ACHN (cell line): ENCODE data around the gene PDE4D.

Source experiments
- DNase-seq: peaks from one replicate; pipeline ENCODE4 v3.0.0-alpha.2; 2015
- in situ Hi-C: cut with HindIII; loops from 2 replicates; pipeline ENCODE4 v1.10.0; 2017; ENCODE audit warnings: low sequenced_read_pairs, low pct_ligation_motif_present, low pct_unique_long_range_greater_than_20kb

The PDE4D gene

GRCh38 chr5:59197911-59198310, 695.6 kb downstream of the PDE4D start:
- no peak for DNase-seq
- in situ Hi-C loops, result no loop called here

- in situ Hi-C loops, result no loop called here
- DNase-seq, result peak; percentile 85
Observed at GRCh38 chr5:59193616-59194319, 699.8 kb downstream of the PDE4D start.

GRCh38 chr5:59190746-59191145, 702.8 kb downstream of the PDE4D start:
- in situ Hi-C loops, result no loop called here
- peak; percentile 32 for DNase-seq

GRCh38 chr5:59189472-59190244, 703.9 kb downstream of the PDE4D start:
- in situ Hi-C loops, result no loop called here
- DNase-seq, result no peak

- in situ Hi-C loops, result no loop called here
- DNase-seq, result peak; percentile 72
Observed at GRCh38 chr5:59188419-59189225, 704.9 kb downstream of the PDE4D start.

- DNase-seq, result no peak
- in situ Hi-C loops, result no loop called here
Observed at GRCh38 chr5:59187857-59188256, 705.7 kb downstream of the PDE4D start.

GRCh38 chr5:59186623-59187022, 706.9 kb downstream of the PDE4D start:
- in situ Hi-C loops, result no loop called here
- DNase-seq, result no peak

GRCh38 chr5:59185757-59186385, 707.7 kb downstream of the PDE4D start:
- no peak for DNase-seq
- in situ Hi-C loops, result no loop called here

GRCh38 chr5:59184769-59185168, 708.8 kb downstream of the PDE4D start:
- in situ Hi-C loops, result no loop called here
- DNase-seq, result no peak

- in situ Hi-C loops, result no loop called here
- DNase-seq, result no peak
Observed at GRCh38 chr5:59182760-59183159, 710.8 kb downstream of the PDE4D start.

GRCh38 chr5:59180515-59180914, 713.0 kb downstream of the PDE4D start:
- no peak for DNase-seq
- in situ Hi-C loops, result no loop called here

GRCh38 chr5:59179704-59180103, 713.8 kb downstream of the PDE4D start:
- in situ Hi-C loops, result no loop called here
- no peak for DNase-seq

GRCh38 chr5:59178482-59178881, 715.0 kb downstream of the PDE4D start:
- in situ Hi-C loops, result no loop called here
- DNase-seq, result no peak

GRCh38 chr5:59178071-59178470, 715.5 kb downstream of the PDE4D start:
- DNase-seq, result no peak
- in situ Hi-C loops, result no loop called here

- in situ Hi-C loops, result no loop called here
- no peak for DNase-seq
Observed at GRCh38 chr5:59177644-59178043, 715.9 kb downstream of the PDE4D start.

GRCh38 chr5:59174248-59174844, 719.2 kb downstream of the PDE4D start:
- peak; percentile 63 for DNase-seq

GRCh38 chr5:59173578-59173977, 719.9 kb downstream of the PDE4D start:
- no peak for DNase-seq
- in situ Hi-C loops, result no loop called here

More at GRCh38 chr5:59174248-59174844, 719.2 kb downstream of the PDE4D start:
- in situ Hi-C loops, result no loop called here

GRCh38 chr5:59171131-59171530, 722.4 kb downstream of the PDE4D start:
- in situ Hi-C loops, result no loop called here
- DNase-seq, result no peak
